ENCODE data around the gene SNAP29. TPM values are rescaled to one million over a fixed set of nuclear protein-coding genes. Genes with fewer than 3 reads are reported as not detected.
A peak's percentile ranks its signal among the peaks of the same experiment; 100 is the strongest.

Gene SNAP29
- total and polyA plus RNA-seq, 8 donors = 6.6 to 16.1 (median 11.7) TPM

GRCh38 chr22:20840646-20841371, 18.0 kb upstream of the SNAP29 start:
- Histone ChIP-seq H3K27me3 (no peaks in the 10 kb centered on the region), H3K4me1 (peaks cover 4 to 17% (median 15%) of the 10 kb centered on the region in 3 donors), H3K9me3 (no peaks in the 10 kb centered on the region), H3K36me3 (no peaks in the 10 kb centered on the region), H3K4me3 (no peak overlapping the region), H3K27ac (no peak overlapping the region)
- intact Hi-C loops (cut with DNase I) = no loop called here
- no peak for FAIRE-seq
- no peak for DNase-seq
- WGBS, 2 donors = 86 to 89% methylated on average over 8 of the region's 8 CpGs
- TF ChIP-seq CTCF (IDR thresholded peaks at IDR 0.05) = no peak
- ATAC-seq = no peak

- intact Hi-C loops (cut with DNase I) = no loop called here
- no peak for TF ChIP-seq CTCF (IDR thresholded peaks at IDR 0.05)
- DNase-seq (no peak), ATAC-seq (peak; percentile 50 to 63 (median 53)), FAIRE-seq (no peak)
- no peaks in the 10 kb centered on the region for H3K27me3 ChIP-seq
- no peaks in the 10 kb centered on the region for H3K9me3 ChIP-seq
- no peak overlapping the region for H3K4me3 ChIP-seq
- H3K27ac ChIP-seq = no peak overlapping the region
- peaks cover 4 to 17% (median 15%) of the 10 kb centered on the region in 3 donors for H3K4me1 ChIP-seq
- WGBS, 2 donors = 4 to 15% methylated on average over 2 of the region's 2 CpGs
- no peaks in the 10 kb centered on the region for H3K36me3 ChIP-seq
These were observed 15.3 kb upstream of the SNAP29 start for GRCh38 chr22:20843501-20843900.

GRCh38 chr22:20844055-20845037, 14.5 kb upstream of the SNAP29 start:
- intact Hi-C loops (cut with DNase I) = no loop called here
- peak in 3 of 4 donors; percentile 32 to 69 (median 66) for ATAC-seq
- Histone ChIP-seq H3K4me1 (peaks cover 4 to 17% (median 15%) of the 10 kb centered on the region in 3 donors), H3K27ac (no peak overlapping the region), H3K27me3 (no peaks in the 10 kb centered on the region), H3K9me3 (no peaks in the 10 kb centered on the region), H3K4me3 (no peak overlapping the region), H3K36me3 (no peaks in the 10 kb centered on the region)
- WGBS, 2 donors = 66 to 69% methylated on average over 5 of the region's 5 CpGs
- TF ChIP-seq CTCF (IDR thresholded peaks at IDR 0.05) = no peak
- DNase-seq = no peak
- no peak for FAIRE-seq

GRCh38 chr22:20847318-20847822, 11.4 kb upstream of the SNAP29 start:
- intact Hi-C loops (cut with DNase I) = no loop called here
- WGBS, 2 donors = 90 to 100% methylated on average over 2 of the region's 2 CpGs
- no peaks in the 10 kb centered on the region for H3K36me3 ChIP-seq
- H3K27me3 ChIP-seq = no peaks in the 10 kb centered on the region
- peaks cover 4 to 17% (median 15%) of the 10 kb centered on the region in 3 donors for H3K4me1 ChIP-seq
- no peak for ATAC-seq
- no peak for TF ChIP-seq CTCF (IDR thresholded peaks at IDR 0.05)
- no peak for DNase-seq
- no peak for FAIRE-seq
- no peak overlapping the region for H3K27ac ChIP-seq
- H3K9me3 ChIP-seq = no peaks in the 10 kb centered on the region
- no peak overlapping the region for H3K4me3 ChIP-seq

Measured in pancreas (tissue), 10 donors.